ENCODE measurements around the gene MYH15.

DNA sequence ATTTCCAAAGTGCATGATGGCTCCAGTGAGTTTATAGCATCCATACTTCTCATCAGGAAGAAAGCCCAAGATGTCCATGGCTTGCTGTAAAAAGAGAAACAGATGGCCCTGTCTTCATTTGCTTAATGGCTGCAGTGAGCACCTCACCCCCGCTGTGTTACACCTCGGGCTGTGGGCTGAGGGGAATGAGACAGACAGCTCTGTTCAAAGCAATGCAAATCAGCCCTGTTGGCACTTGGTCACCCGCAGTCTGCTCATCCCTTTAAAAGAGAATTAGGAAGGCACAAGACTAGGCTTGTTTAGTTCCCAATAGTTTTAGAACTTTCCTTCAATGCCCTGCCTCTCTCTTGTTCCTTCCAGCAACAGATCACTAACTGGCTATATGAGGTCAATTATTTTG lies 25.2 kb downstream of the MYH15 start:
- no peak for TF ChIP-seq EP300 (IDR thresholded peaks at IDR 0.05)
- TF ChIP-seq, protein P1, sequence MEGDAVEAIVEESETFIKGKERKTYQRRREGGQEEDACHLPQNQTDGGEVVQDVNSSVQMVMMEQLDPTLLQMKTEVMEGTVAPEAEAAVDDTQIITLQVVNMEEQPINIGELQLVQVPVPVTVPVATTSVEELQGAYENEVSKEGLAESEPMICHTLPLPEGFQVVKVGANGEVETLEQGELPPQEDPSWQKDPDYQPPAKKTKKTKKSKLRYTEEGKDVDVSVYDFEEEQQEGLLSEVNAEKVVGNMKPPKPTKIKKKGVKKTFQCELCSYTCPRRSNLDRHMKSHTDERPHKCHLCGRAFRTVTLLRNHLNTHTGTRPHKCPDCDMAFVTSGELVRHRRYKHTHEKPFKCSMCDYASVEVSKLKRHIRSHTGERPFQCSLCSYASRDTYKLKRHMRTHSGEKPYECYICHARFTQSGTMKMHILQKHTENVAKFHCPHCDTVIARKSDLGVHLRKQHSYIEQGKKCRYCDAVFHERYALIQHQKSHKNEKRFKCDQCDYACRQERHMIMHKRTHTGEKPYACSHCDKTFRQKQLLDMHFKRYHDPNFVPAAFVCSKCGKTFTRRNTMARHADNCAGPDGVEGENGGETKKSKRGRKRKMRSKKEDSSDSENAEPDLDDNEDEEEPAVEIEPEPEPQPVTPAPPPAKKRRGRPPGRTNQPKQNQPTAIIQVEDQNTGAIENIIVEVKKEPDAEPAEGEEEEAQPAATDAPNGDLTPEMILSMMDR (IDR thresholded peaks at IDR 0.05) = no peak
- TF ChIP-seq POLR2AphosphoS5 (IDR thresholded peaks at IDR 0.05) = no peak

Data from gastroesophageal sphincter (tissue), 3 donors.